H1 (cell line): ENCODE results near the gene LRP3. TPM values are rescaled to one million over a fixed set of nuclear protein-coding genes. Genes with fewer than 3 reads are reported as not detected.
A peak's percentile ranks its signal among the peaks of the same experiment; 100 is the strongest.

ENCODE experiments used
- CTCF ChIA-PET: fragments of 300-600 bp; sonication (Branson Sonifier 250); formaldehyde crosslinking; loops from one replicate; lab custom pipeline; 2021; ENCODE audit not compliant: partially characterized antibody; lab: Charles Lee
- POLR2A ChIA-PET: fragments of 300-600 bp; sonication (Branson Sonifier 250); formaldehyde crosslinking; loops from one replicate; lab custom pipeline; 2021; ENCODE audit warnings: inconsistent platforms; ENCODE audit not compliant: partially characterized antibody; lab: Charles Lee
- DNase-seq, 2 experiments: peaks; one replicate each; pipeline versions ENCODE4 v3.0.0 to v3.0.0-alpha.2; 2010 to 2022; ENCODE audit warnings: low spot score in 2 of 2, low read depth in 1 of 2, mixed read lengths in 1 of 2
- FAIRE-seq: peaks from 2 replicates; lab custom pipeline; 2011; peaks lifted over from hg19 to GRCh38; lab: Jason Lieb, UNC
- H2AFZ ChIP-seq: 2 replicates; pipeline ENCODE4 v1.8.1; 2012; ENCODE audit warnings: low read length, inconsistent platforms
- H2AK5ac ChIP-seq: 2 replicates; pipeline ENCODE4 v1.6.1; 2013; ENCODE audit warnings: low read depth, low read length
- H2BK120ac ChIP-seq: replicated peaks from 2 replicates; pipeline ENCODE3; 2013; ENCODE audit warnings: low read depth, low read length, inconsistent platforms
- H2BK12ac ChIP-seq: 2 replicates; pipeline ENCODE4 v1.6.1; 2013; ENCODE audit warnings: low read depth, low read length
- H2BK15ac ChIP-seq: 2 replicates; pipeline ENCODE4 v1.6.1; 2013; ENCODE audit warnings: low read length
- H2BK20ac ChIP-seq: 2 replicates; pipeline ENCODE4 v1.6.1; 2013; ENCODE audit warnings: low read length
- H2BK5ac ChIP-seq: 2 replicates; pipeline ENCODE4 v1.6.1; 2013; ENCODE audit warnings: low read depth, low read length
- H3K14ac ChIP-seq: 2 replicates; pipeline ENCODE4 v1.6.1; 2013; ENCODE audit warnings: inconsistent platforms; ENCODE audit not compliant: insufficient read length
- H3K18ac ChIP-seq: 2 replicates; pipeline ENCODE4 v1.6.1; 2013; ENCODE audit warnings: low read length; ENCODE audit errors: extremely low read depth
- H3K23ac ChIP-seq: 2 replicates; pipeline ENCODE4 v1.6.1; 2013; ENCODE audit warnings: inconsistent platforms; ENCODE audit not compliant: insufficient read length
- H3K23me2 ChIP-seq: 2 replicates; pipeline ENCODE4 v1.6.1; 2013; ENCODE audit warnings: low read depth, low read length
- H3K27ac ChIP-seq: 2 replicates; pipeline ENCODE4 v1.6.1; 2011; ENCODE audit warnings: low read depth, low read length, inconsistent platforms
- H3K27me3 ChIP-seq, 4 experiments: replicated peaks in 1 of 4; 1 replicate in 1 of 4; 2 replicates in 3 of 4; pipeline versions ENCODE4 v1.6.1 to v1.8.1; 2011 to 2013; ENCODE audit warnings: low read length in 3 of 4, mild to moderate bottlenecking in 3 of 4, inconsistent platforms in 2 of 4, mixed read lengths in 2 of 4, moderate library complexity in 1 of 4; ENCODE audit not compliant: control insufficient read depth in 3 of 4, insufficient read depth in 3 of 4; ENCODE audit errors: extremely low read depth in 1 of 4
- H3K36me3 ChIP-seq, 4 experiments: 2 replicates each; pipeline versions ENCODE4 v1.6.1 to v1.8.1; 2011 to 2013; ENCODE audit warnings: mild to moderate bottlenecking in 4 of 4, low read length in 3 of 4, moderate library complexity in 2 of 4, control low read depth in 1 of 4, inconsistent platforms in 1 of 4; ENCODE audit not compliant: insufficient read depth in 4 of 4, control insufficient read depth in 2 of 4
- H3K4ac ChIP-seq: replicated peaks from 2 replicates; pipeline ENCODE3; 2013; ENCODE audit warnings: low read length, low read depth, mixed read lengths, inconsistent platforms; ENCODE audit not compliant: insufficient read length
- H3K4me1 ChIP-seq, 4 experiments: replicated peaks in 1 of 4; 1 replicate in 1 of 4; 2 replicates in 3 of 4; pipeline versions ENCODE4 v1.6.1 to v1.8.1; 2011 to 2013; ENCODE audit warnings: low read length in 3 of 4, inconsistent platforms in 2 of 4, mixed read lengths in 1 of 4; ENCODE audit not compliant: insufficient read depth in 4 of 4, control insufficient read depth in 3 of 4
- H3K4me2 ChIP-seq, 2 experiments: 2 replicates each; pipeline versions ENCODE4 v1.6.1 to v1.8.1; 2011 to 2013; ENCODE audit warnings: low read depth in 2 of 2, low read length in 2 of 2, control low read depth in 1 of 2, inconsistent platforms in 1 of 2, mild to moderate bottlenecking in 1 of 2; ENCODE audit not compliant: insufficient read depth in 1 of 2
- H3K4me3 ChIP-seq, 4 experiments: fragments of 200-600, 300-600 bp in 1 of 4; sonication (generic), shearing (Covaris generic), sonication (Bioruptor Twin) in 1 of 4; 2 replicates each; pipeline versions ENCODE4 v1.5.1 to v1.8.1; 2011 to 2016; ENCODE audit warnings: low read length in 4 of 4, low read depth in 3 of 4, control low read depth in 2 of 4, inconsistent platforms in 2 of 4, mild to moderate bottlenecking in 2 of 4, mixed read lengths in 1 of 4, moderate library complexity in 1 of 4; ENCODE audit not compliant: insufficient read depth in 2 of 4; ENCODE audit errors: extremely low read depth in 1 of 4
- H3K56ac ChIP-seq: replicated peaks from 2 replicates; pipeline ENCODE3; 2013; ENCODE audit warnings: low read depth, mild to moderate bottlenecking, mixed read lengths, low read length, inconsistent platforms; ENCODE audit not compliant: insufficient read length
- H3K79me1 ChIP-seq: 2 replicates; pipeline ENCODE4 v1.6.1; 2013; ENCODE audit warnings: low read depth, low read length, control low read depth
- H3K79me2 ChIP-seq, 2 experiments: 2 replicates each; pipeline versions ENCODE4 v1.6.1 to v1.8.1; 2012 to 2013; ENCODE audit warnings: low read length in 2 of 2, mild to moderate bottlenecking in 2 of 2, inconsistent platforms in 1 of 2; ENCODE audit not compliant: insufficient read depth in 2 of 2, control insufficient read depth in 1 of 2
- H3K9ac ChIP-seq, 4 experiments: replicated peaks in 1 of 4; 1 replicate in 1 of 4; 2 replicates in 3 of 4; pipeline versions ENCODE4 v1.6.1 to v1.8.1; 2011 to 2013; ENCODE audit warnings: low read depth in 3 of 4, low read length in 3 of 4, control low read depth in 2 of 4, mild to moderate bottlenecking in 2 of 4, moderate library complexity in 2 of 4, inconsistent platforms in 1 of 4; ENCODE audit errors: extremely low read depth in 1 of 4
- H3K9me3 ChIP-seq, 2 experiments: 2 replicates each; pipeline versions ENCODE4 v1.6.1 to v1.8.1; 2012 to 2013; ENCODE audit warnings: mild to moderate bottlenecking in 2 of 2, moderate library complexity in 2 of 2, control low read depth in 1 of 2, inconsistent platforms in 1 of 2, low read depth in 1 of 2, low read length in 1 of 2, mixed read lengths in 1 of 2; ENCODE audit not compliant: insufficient read depth in 2 of 2
- H4K20me1 ChIP-seq, 2 experiments: replicated peaks in 1 of 2; 2 replicates each; pipeline versions ENCODE3 to v1.8.1; 2011 to 2013; ENCODE audit warnings: inconsistent platforms in 2 of 2, low read length in 2 of 2, mild to moderate bottlenecking in 1 of 2; ENCODE audit not compliant: insufficient read depth in 2 of 2, control insufficient read depth in 1 of 2
- H4K5ac ChIP-seq: 2 replicates; pipeline ENCODE4 v1.6.1; 2013; ENCODE audit warnings: low read length, low read depth, mixed read lengths, inconsistent platforms; ENCODE audit not compliant: insufficient read length
- H4K8ac ChIP-seq: 2 replicates; pipeline ENCODE4 v1.8.0; 2013; ENCODE audit warnings: mild to moderate bottlenecking, moderate library complexity, low read length, inconsistent platforms; ENCODE audit not compliant: insufficient read depth; ENCODE audit errors: extremely low read depth
- H4K91ac ChIP-seq: replicated peaks from 2 replicates; pipeline ENCODE3; 2013; ENCODE audit warnings: low read length, mixed read lengths, inconsistent platforms; ENCODE audit not compliant: insufficient read length
- CBX5 ChIP-seq: fragments of 300-800, 300-1000 bp; sonication (generic); IDR thresholded peaks from 2 replicates; pipeline ENCODE4 v1.7.1; 2016; ENCODE audit warnings: antibody characterized with exemption, low read length, low read depth
- CEBPB ChIP-seq: IDR thresholded peaks from 2 replicates; pipeline ENCODE4 v1.6.1; 2012; ENCODE audit warnings: low read depth, low read length
- POLR2AphosphoS5 ChIP-seq: IDR thresholded peaks from 2 replicates; pipeline ENCODE4 v1.6.1; 2011; ENCODE audit warnings: low read depth, low read length
- TBP ChIP-seq: IDR thresholded peaks from 2 replicates; pipeline ENCODE4 v1.6.1; 2011; ENCODE audit warnings: low read depth, low read length, improper control_type of control experiment
- WGBS, 2 experiments: shearing (Covaris generic) in 1 of 2; methylation state at CpG; one replicate each; pipeline versions ENCODE4 v1.1.6 to v1.1.7; 2013 to 2015; ENCODE audit warnings: low lambda C conversion rate in 2 of 2, mixed read lengths in 2 of 2, inconsistent platforms in 1 of 2, low coverage in 1 of 2, missing lambda C conversion rate in 1 of 2; ENCODE audit not compliant: insufficient replicate concordance in 2 of 2, insufficient coverage in 1 of 2, insufficient read length in 1 of 2; ENCODE audit errors: extremely low coverage in 1 of 2, missing lambda C conversion rate in 1 of 2; 5-methylcytosine and 5-hydroxymethylcytosine counted together
- polyA plus RNA-seq, 7 experiments: library from polyadenylated mRNA; depleted of rRNA in 3 of 7; stranded (reverse) in 5 of 7; unstranded in 2 of 7; fragments of >200 nt in 5 of 7; fragments of 200-250 nt in 2 of 7; gene quantifications; 1 replicate in 5 of 7; 2 replicates in 1 of 7; 4 replicates in 1 of 7; pipeline versions ENCODE4 v1.2.1 to v1.2.3, GENCODE V29; 2011 to 2013; ENCODE audit warnings: missing spikeins in 2 of 7, mixed read lengths in 2 of 7
- total RNA-seq: library from RNA; stranded (reverse); fragmentation: NEBNext Ultra II Directional; extraction: Animal tissue kit (Norgen Biotek cat#: 25700); gene quantifications from 2 replicates; pipeline ENCODE4 v1.2.1, GENCODE V29; 2021

Gene LRP3
- total and polyA plus RNA-seq, 2 of the 8 experiments (the other 6 are each of a cell fraction or from before 2014, with no cell fraction given) = 30.3 to 33.7 TPM

- peaks cover 0 to 2% of the 10 kb centered on the region in 2 experiments; a peak in 1 of 4 replicates for H3K9me3 ChIP-seq
- peak overlapping the region; percentile 97 for H4K91ac ChIP-seq
- no peak overlapping the region for H3K9ac ChIP-seq
- no peak for FAIRE-seq
- H3K4me2 ChIP-seq = 0 out of 4 replicates have a peak overlapping the region, but pooled peaks of 1 of the 2 experiments have one; percentile 40
- ChIA-PET CTCF (interaction anchor here (0.8 kb wide), 1 partner anchor 38 kb away, joined by 3 read pairs; no protein-coding TSS in a partner anchor), POLR2A (interaction anchor here (1.0 kb wide), 1 partner anchor 13 kb away, joined by 3 read pairs; no protein-coding TSS in a partner anchor)
- H4K20me1 ChIP-seq = peaks cover 0 to 12% of the 10 kb centered on the region in 2 experiments
- H4K8ac ChIP-seq = peak overlapping the region; percentile 75; the same call in 1 of the 2 replicates
- H3K23ac ChIP-seq = no peak overlapping the region
- H2AFZ ChIP-seq = no peak overlapping the region
- no peak overlapping the region for H3K27ac ChIP-seq
- H3K4ac ChIP-seq = no peak overlapping the region
- H3K56ac ChIP-seq = no peak overlapping the region
- H3K4me1 ChIP-seq = peaks cover 0 to 4% (median under 1%) of the 10 kb centered on the region in 4 experiments; a peak in 5 of 7 replicates
- no peak overlapping the region; the same call in 1 of the 2 replicates for H2AK5ac ChIP-seq
- H2BK15ac ChIP-seq = no peak overlapping the region
- no peak for TF ChIP-seq CEBPB
- no peak for TF ChIP-seq POLR2AphosphoS5
- TF ChIP-seq CBX5 = no peak
- TF ChIP-seq TBP = no peak
- H3K79me1 ChIP-seq = peaks cover 8% of the 10 kb centered on the region; the same call in 1 of the 2 replicates
- H3K23me2 ChIP-seq = peaks cover 13% of the 10 kb centered on the region; the same call in 1 of the 2 replicates
- H3K27me3 ChIP-seq = no peaks in the 10 kb centered on the region; a peak in 1 of 7 replicates
- no peak overlapping the region for H2BK5ac ChIP-seq
- no peak overlapping the region for H3K4me3 ChIP-seq
- H2BK120ac ChIP-seq = no peak overlapping the region
- H2BK12ac ChIP-seq = 0 out of 2 replicates have a peak overlapping the region, but pooled peaks have one; percentile 77
- WGBS, 2 experiments = 94% methylated on average over 9 of the region's 12 CpGs; no CpG with 5 or more reads in 1 of the 2 experiments
- H2BK20ac ChIP-seq = no peak overlapping the region
- no peaks in the 10 kb centered on the region for H3K36me3 ChIP-seq
- no peak overlapping the region for H4K5ac ChIP-seq
- no peak overlapping the region; the same call in 1 of the 2 replicates for H3K18ac ChIP-seq
- H3K79me2 ChIP-seq = no peaks in the 10 kb centered on the region
- H3K14ac ChIP-seq = no peak overlapping the region
- no peak for DNase-seq
These were observed 56.9 kb downstream of the LRP3 start for GRCh38 chr19:33251076-33251475.
